Measurements from ENCODE around the gene FLVCR1. TPM values are rescaled to one million over a fixed set of nuclear protein-coding genes. Genes with fewer than 3 reads are reported as not detected.

FLVCR1 gene
- total and polyA plus RNA-seq, 9 of the 15 experiments (the other 6 are each of a cell fraction or from before 2014, with no cell fraction given), result 5.2 to 18.0 (median 12.5) TPM

GRCh38 chr1:212819726-212820125 lies 38.3 kb upstream of the FLVCR1 start (continued):
- TF ChIP-seq ZBTB49 (CRISPR knock-in tag; IDR thresholded peaks at IDR 0.05; ENCODE audit: borderline replicate concordance) (no peak), E2F1 (CRISPR knock-in tag; IDR thresholded peaks at IDR 0.05) (no peak), RHOXF2B (CRISPR knock-in tag; conservative IDR thresholded peaks at IDR 0.05) (no peak), ZNF407 (IDR thresholded peaks at IDR 0.05; ENCODE audit: low read depth) (no peak)
